ENCODE results near the gene PGM5.
"Not testable (repeated sequence)": the region's sequence is repeated elsewhere in the genome, so short reads cannot be mapped to it uniquely, and the experiment has no call there.

PGM5 gene

DNA sequence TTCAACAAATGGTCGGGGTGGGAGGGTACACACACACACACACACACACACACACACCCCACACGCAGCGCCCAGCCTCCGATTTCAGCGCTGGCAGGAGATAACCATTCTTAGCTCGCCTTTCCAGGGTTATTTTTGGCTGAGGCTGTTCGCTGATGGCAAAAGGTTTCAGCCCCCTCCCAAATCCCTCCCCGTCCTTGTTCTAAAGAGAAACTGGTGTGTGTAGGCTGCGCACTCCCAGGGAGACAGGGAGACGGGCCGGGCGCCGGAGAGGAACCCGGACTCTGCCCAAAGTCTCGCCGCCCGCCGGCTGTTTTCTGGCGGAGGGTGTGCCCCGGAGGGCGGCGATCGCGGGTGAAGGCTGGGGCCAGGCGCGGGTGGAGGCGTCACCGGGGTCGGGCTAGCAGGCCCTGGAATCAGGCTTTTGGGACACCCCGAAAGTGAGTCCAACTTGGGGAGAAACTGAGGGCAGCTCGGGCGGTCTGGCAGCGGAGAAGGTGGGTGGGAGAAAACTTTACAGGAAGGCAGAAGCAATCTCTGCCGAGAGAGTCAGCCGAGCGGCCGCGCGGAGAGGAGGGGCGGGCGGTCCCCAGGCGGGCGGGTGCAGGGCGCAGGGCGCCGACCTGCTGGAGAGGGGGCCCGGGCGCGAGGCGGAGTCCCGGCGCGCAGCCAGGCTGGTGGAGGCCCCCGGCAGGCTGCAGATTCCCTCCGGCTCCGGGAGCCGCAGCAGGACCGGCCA lies at the start of gene PGM5:
Gene PGM5, plus strand, starts transcription at position 232 of the 739 bp plus-strand sequence. CDS start 517 bp downstream, outside the sequence.
- DNase-seq (ENCODE audit: low read depth), result not testable (repeated sequence)

GRCh38 chr9:68307127-68307526 lies 49.3 kb upstream of the PGM5 start:
- not testable (repeated sequence) for DNase-seq (ENCODE audit: low read depth)

DNA sequence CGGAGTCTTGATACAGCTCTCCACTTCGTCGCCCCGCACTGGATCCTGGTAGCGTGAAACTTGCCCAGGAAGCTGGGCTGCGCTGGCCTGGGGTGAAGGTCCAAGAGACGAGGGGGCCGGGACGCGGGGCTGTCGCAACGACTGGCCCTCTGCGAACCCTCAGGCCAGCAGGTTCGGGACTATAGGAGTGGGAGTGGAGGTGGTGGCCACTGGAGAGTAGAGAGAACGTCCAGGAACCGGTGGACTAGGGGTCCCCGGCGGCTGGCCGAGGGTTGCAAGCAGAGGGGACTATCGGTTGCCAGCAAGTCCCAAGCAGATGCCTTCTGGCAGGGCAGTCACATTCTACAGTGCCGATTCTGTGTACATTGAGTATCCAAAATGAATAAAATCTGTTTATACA lies 48.8 kb upstream of the PGM5 start:
- DNase-seq (ENCODE audit: low read depth), result not testable (repeated sequence)

GRCh38 chr9:68311208-68311607 lies 45.2 kb upstream of the PGM5 start:
- DNase-seq (ENCODE audit: low read depth), result not testable (repeated sequence)

DNA sequence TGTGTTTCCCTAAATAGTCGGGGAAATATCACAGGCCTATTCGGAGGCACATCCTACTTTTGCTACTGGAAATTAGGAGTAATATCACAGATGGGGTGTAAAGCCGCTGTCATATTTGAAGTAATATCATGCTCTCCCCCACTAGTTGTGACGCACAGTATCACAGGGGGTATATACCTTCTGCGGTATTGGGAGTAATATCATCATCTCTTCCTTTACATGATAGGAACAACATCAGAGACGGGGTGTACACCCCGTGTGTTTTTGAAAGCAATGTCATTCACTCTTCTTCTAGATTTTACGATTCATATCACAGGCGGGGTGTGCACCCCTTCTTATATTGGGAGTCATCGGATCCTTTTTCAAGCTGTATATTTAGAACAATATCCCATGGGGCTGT lies 38.2 kb upstream of the PGM5 start:
- not testable (repeated sequence) for DNase-seq (ENCODE audit: low read depth)

GRCh38 chr9:68323749-68324148 lies 32.7 kb upstream of the PGM5 start:
- not testable (repeated sequence) for DNase-seq (ENCODE audit: low read depth)

GRCh38 chr9:68324518-68324917 lies 31.9 kb upstream of the PGM5 start:
- not testable (repeated sequence) for DNase-seq (ENCODE audit: low read depth)

GRCh38 chr9:68329106-68329505 lies 27.3 kb upstream of the PGM5 start:
- DNase-seq (ENCODE audit: low read depth), result not testable (repeated sequence)

GRCh38 chr9:68330531-68331173 lies 25.8 kb upstream of the PGM5 start:
- not testable (repeated sequence) for DNase-seq (ENCODE audit: low read depth)

DNA sequence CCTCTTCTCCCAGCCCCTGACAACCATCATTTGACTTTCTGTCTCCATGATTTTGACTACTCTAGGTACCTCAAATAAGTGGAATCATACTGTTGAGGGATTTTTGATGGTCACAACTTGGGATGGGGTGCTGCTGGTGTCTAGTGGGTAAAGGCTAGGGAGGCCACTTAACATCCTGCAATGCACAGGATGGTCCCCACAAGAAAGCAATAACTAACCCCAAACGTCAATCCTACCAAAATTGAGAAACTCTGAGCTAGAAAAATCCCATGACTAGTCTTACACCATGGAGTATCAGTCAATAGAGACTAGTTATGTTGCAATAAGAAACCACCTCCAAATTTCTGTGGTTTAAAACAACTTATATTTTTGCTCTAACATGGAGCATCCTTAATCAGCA lies 24.3 kb upstream of the PGM5 start:
- DNase-seq (ENCODE audit: low read depth), result not testable (repeated sequence)

DNA sequence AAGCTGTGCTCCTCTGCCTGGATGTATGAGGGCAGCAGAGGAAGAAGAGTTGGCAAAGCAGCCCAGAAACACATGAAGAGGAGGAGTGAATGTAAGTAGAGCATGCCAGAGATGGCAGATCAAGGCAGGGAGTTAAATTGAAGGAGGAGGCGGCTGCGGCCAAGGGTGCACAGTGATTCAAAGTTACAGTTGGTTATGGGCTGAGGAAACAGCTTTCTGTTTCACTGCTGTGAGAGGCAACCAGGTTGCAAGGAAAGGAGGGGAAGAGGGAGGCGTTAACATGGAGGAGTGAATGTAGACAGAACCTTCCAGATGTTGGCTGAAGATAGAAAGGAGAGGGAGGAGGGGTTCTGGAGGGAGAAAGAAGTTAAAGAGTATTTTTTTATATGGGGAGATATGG lies 20.5 kb upstream of the PGM5 start:
- DNase-seq (ENCODE audit: low read depth), result not testable (repeated sequence)

GRCh38 chr9:68336639-68337339 lies 19.6 kb upstream of the PGM5 start:
- DNase-seq (ENCODE audit: low read depth), result peak; percentile 6

DNA sequence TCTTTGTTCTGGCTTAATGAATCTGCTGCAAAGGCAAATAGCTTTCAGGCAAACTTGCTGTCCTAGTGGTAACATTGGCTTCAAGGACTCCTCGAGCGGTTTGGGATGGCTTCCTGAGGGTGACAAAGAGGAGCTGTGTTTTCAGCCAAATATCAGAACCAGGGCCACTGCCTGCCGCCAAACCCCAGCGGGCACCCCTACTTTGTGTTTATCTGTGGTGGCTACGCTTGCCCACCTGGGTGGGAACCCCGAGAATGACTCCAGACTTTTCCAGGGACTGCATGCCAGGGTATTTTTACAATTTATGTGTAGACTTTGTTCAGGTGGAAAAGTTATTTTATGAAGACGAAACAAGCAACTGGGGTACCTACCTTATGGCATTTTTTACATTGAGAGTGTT lies 18.4 kb upstream of the PGM5 start:
- not testable (repeated sequence) for DNase-seq (ENCODE audit: low read depth)

DNA sequence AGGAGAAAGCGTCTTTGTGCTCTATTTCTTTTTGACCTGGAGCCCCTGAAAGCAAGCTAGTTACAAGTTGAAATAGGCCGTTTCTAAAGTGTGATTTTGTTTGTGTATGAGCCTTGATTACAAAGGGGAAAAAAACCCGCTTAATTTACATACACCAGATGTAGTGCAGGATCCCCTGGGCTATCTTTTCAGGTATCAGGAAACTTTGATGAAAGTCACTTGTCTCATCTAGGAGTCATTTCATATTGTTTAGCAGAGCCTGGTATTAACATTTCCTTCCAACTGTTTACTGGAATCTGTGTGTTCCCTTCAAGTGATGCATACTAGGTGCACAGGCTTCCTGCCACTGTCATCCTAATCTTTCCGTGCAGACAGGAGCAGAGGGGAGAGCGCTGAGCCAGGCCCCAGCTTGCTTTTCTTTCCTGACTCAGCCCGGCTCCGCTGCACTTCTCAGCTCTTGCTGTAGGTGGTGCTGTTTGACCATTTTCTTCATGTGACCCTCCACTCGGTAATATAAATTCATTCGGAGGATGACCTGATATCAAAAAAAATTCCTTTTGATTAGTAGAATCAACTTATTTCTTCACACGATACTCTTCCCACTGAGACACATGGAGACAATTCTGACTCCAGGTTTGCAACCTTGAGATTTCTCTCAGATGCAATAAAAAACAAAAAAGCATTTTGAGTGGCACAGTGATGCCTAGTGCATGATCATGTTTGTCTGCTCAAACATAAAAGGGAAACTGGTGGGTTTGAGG lies 14.0 kb upstream of the PGM5 start:
- not testable (repeated sequence) for DNase-seq (ENCODE audit: low read depth)

GRCh38 chr9:68343242-68343641 lies 13.2 kb upstream of the PGM5 start:
- not testable (repeated sequence) for DNase-seq (ENCODE audit: low read depth)

GRCh38 chr9:68343992-68344391 lies 12.4 kb upstream of the PGM5 start:
- not testable (repeated sequence) for DNase-seq (ENCODE audit: low read depth)

GRCh38 chr9:68351689-68352088 lies 4.7 kb upstream of the PGM5 start:
- DNase-seq (ENCODE audit: low read depth), result not testable (repeated sequence)

GRCh38 chr9:68355993-68356379 lies 425 bp upstream of the PGM5 start:
- DNase-seq (ENCODE audit: low read depth), result not testable (repeated sequence)

DNA sequence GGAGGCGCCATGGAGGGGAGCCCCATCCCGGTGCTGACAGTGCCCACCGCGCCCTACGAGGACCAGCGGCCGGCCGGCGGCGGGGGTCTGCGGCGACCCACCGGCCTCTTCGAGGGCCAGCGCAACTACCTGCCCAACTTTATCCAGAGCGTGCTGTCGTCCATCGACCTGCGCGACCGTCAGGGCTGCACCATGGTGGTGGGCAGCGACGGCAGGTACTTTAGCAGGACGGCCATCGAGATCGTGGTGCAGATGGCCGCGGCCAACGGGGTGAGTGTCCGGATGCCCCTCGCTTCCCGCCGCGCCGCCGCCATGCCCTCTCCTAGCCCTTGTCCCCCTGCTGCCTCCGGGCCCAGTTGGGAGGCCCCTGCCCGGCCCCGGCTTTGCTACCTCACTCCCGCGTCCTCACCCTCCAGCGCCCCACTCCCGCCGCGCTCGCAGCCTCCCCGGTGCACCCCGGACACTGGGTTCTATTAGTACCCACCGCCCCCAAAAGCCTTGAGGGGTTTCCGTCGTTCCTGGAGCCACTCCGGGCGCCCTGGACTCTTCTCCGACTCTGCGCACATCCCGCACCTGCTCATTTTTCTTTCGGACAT lies 806 bp downstream of the PGM5 start:
- not testable (repeated sequence) for DNase-seq (ENCODE audit: low read depth)

DNA sequence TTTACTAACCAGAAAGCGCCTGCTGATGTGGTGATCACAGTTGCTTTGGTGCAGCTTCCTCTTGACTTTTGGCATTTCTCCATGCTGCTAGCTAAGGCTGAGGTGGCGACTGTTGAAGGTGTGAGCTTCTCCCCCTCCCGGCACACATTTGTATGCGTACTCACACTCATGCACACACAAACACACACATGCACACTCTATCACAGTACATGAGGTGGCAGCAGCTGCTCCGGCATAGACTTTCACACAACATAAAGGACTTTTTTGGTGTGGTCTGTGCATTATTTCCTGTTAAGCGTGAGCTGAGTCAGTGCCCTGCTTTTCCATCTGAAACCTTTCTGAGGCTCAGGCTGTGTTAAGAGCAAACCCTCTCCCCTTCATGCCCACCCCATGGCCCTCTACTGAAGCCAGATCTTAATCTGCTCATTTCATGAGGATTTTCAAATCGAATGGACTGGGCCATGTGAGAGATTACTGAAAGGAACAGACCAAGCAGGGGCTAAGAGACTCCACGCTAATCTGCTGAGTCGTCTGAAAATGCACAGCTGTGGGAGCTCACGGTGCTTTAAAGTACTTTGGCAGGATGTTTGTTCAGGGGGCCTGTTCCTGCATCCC lies 10.6 kb downstream of the PGM5 start:
- not testable (repeated sequence) for DNase-seq (ENCODE audit: low read depth)

DNA sequence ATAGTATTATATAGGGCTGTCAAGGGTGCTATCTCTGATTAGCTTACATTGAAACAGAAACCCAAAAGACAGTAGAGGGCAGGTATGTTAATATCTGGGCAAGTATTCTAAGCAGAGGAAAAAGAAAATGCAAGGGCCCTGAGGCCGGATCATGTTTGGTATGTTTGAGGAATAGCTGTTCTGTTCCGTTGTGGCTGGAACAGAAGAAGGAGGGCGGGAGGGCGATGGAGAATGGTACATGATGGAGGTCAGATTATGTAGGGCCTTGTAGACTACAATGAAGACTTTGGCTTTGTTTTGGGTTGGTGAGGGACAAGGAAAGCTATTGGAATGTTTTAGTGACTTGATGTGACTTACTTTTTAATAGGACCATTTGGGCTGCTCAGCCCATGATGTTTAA lies 19.4 kb downstream of the PGM5 start:
- DNase-seq (ENCODE audit: low read depth), result not testable (repeated sequence)

All from amniotic epithelial cell (primary cell).